Measurements from ENCODE around the gene F2RL2.

The F2RL2 gene

GRCh38 chr5:76622973-76623596, at the start of gene F2RL2:
F2RL2 (minus strand) TSS chr5:76623403; CDS start chr5:76623230, 173 bp downstream.
- DNase-seq (ENCODE audit: low spot score) = peak; percentile 69

GRCh38 chr5:76672242-76672641, 49.0 kb upstream of the F2RL2 start:
- no peak for DNase-seq (ENCODE audit: low spot score)

- DNase-seq (ENCODE audit: low spot score) = no peak
Observed at GRCh38 chr5:76670508-76670907, 47.3 kb upstream of the F2RL2 start.

- no peak for DNase-seq (ENCODE audit: low spot score)
Observed at GRCh38 chr5:76669245-76669644, 46.0 kb upstream of the F2RL2 start.

GRCh38 chr5:76667495-76667894, 44.3 kb upstream of the F2RL2 start:
- DNase-seq (ENCODE audit: low spot score) = no peak

GRCh38 chr5:76664079-76664478, 40.9 kb upstream of the F2RL2 start:
- no peak for DNase-seq (ENCODE audit: low spot score)

GRCh38 chr5:76663573-76663972, 40.4 kb upstream of the F2RL2 start:
- no peak for DNase-seq (ENCODE audit: low spot score)

- DNase-seq (ENCODE audit: low spot score) = no peak
Observed at GRCh38 chr5:76662521-76662920, 39.3 kb upstream of the F2RL2 start.

- no peak for DNase-seq (ENCODE audit: low spot score)
Observed at GRCh38 chr5:76660360-76660759, 37.2 kb upstream of the F2RL2 start.

- no peak for DNase-seq (ENCODE audit: low spot score)
Observed at GRCh38 chr5:76657683-76658311, 34.6 kb upstream of the F2RL2 start.

- no peak for DNase-seq (ENCODE audit: low spot score)
Observed at GRCh38 chr5:76657091-76657490, 33.9 kb upstream of the F2RL2 start.

GRCh38 chr5:76652809-76653414, 29.7 kb upstream of the F2RL2 start:
- DNase-seq (ENCODE audit: low spot score) = no peak

GRCh38 chr5:76649140-76649539, 25.9 kb upstream of the F2RL2 start:
- no peak for DNase-seq (ENCODE audit: low spot score)

- no peak for DNase-seq (ENCODE audit: low spot score)
Observed at GRCh38 chr5:76643371-76643770, 20.2 kb upstream of the F2RL2 start.

- DNase-seq (ENCODE audit: low spot score) = no peak
Observed at GRCh38 chr5:76642390-76643040, 19.3 kb upstream of the F2RL2 start.

- DNase-seq (ENCODE audit: low spot score) = peak; percentile 47
Observed at GRCh38 chr5:76641514-76642120, 18.4 kb upstream of the F2RL2 start.

GRCh38 chr5:76638479-76638878, 15.3 kb upstream of the F2RL2 start:
- DNase-seq (ENCODE audit: low spot score) = no peak

GRCh38 chr5:76637490-76637889, 14.3 kb upstream of the F2RL2 start:
- DNase-seq (ENCODE audit: low spot score) = no peak

GRCh38 chr5:76634661-76635060, 11.5 kb upstream of the F2RL2 start:
- no peak for DNase-seq (ENCODE audit: low spot score)

- no peak for DNase-seq (ENCODE audit: low spot score)
Observed at GRCh38 chr5:76626738-76627137, 3.5 kb upstream of the F2RL2 start.

GRCh38 chr5:76625087-76625815, 2.0 kb upstream of the F2RL2 start:
- DNase-seq (ENCODE audit: low spot score) = no peak

- no peak for DNase-seq (ENCODE audit: low spot score)
Observed at GRCh38 chr5:76622076-76622475, 1.1 kb downstream of the F2RL2 start.

Measured in AG08396 (cell line).